Measurements from ENCODE around the gene ARL2.

The ARL2 gene

GRCh38 chr11:65045728-65046127 is 31.8 kb downstream of the ARL2 start:
- no peak for DNase-seq (ENCODE audit: low read depth, low spot score)

GRCh38 chr11:65047581-65048422 is 33.8 kb downstream of the ARL2 start:
- DNase-seq (ENCODE audit: low read depth, low spot score) = no peak

- no peak for DNase-seq (ENCODE audit: low read depth, low spot score)
Measured at GRCh38 chr11:65051398-65051858, 37.5 kb downstream of the ARL2 start.

- no peak for DNase-seq (ENCODE audit: low read depth, low spot score)
Measured at GRCh38 chr11:65053827-65054508, 40.0 kb downstream of the ARL2 start.

- DNase-seq (ENCODE audit: low read depth, low spot score) = no peak
Measured at GRCh38 chr11:65055538-65055937, 41.6 kb downstream of the ARL2 start.

GRCh38 chr11:65056999-65057398 is 43.0 kb downstream of the ARL2 start:
- DNase-seq (ENCODE audit: low read depth, low spot score) = no peak

GRCh38 chr11:65057526-65057925 is 43.6 kb downstream of the ARL2 start:
- no peak for DNase-seq (ENCODE audit: low read depth, low spot score)

- no peak for DNase-seq (ENCODE audit: low read depth, low spot score)
Measured at GRCh38 chr11:65058012-65058411, 44.1 kb downstream of the ARL2 start.

- DNase-seq (ENCODE audit: low read depth, low spot score) = no peak
Measured at GRCh38 chr11:65058419-65059054, 44.6 kb downstream of the ARL2 start, which contains the start of gene NAALADL1. Gene NAALADL1, minus strand, starts transcription at chr11:65058553. Its CDS starts 32 bp downstream, at chr11:65058521.

GRCh38 chr11:65059523-65059922 is 45.6 kb downstream of the ARL2 start:
- no peak for DNase-seq (ENCODE audit: low read depth, low spot score)

- DNase-seq (ENCODE audit: low read depth, low spot score) = no peak
Measured at GRCh38 chr11:65059959-65060824, 46.2 kb downstream of the ARL2 start.

GRCh38 chr11:65060913-65061408 is 47.0 kb downstream of the ARL2 start:
- no peak for DNase-seq (ENCODE audit: low read depth, low spot score)

- no peak for DNase-seq (ENCODE audit: low read depth, low spot score)
Measured at GRCh38 chr11:65063532-65063931, 49.6 kb downstream of the ARL2 start.

GRCh38 chr11:65064847-65065240 is 50.9 kb downstream of the ARL2 start:
- DNase-seq (ENCODE audit: low read depth, low spot score) = no peak

- DNase-seq (ENCODE audit: low read depth, low spot score) = no peak
Measured at GRCh38 chr11:65065851-65066250, 51.9 kb downstream of the ARL2 start.

GRCh38 chr11:65066315-65066714 is 52.4 kb downstream of the ARL2 start:
- DNase-seq (ENCODE audit: low read depth, low spot score) = no peak

- no peak for DNase-seq (ENCODE audit: low read depth, low spot score)
Measured at GRCh38 chr11:65066805-65067291, 52.9 kb downstream of the ARL2 start.

- DNase-seq (ENCODE audit: low read depth, low spot score) = no peak
Measured at GRCh38 chr11:65067446-65067845, 53.5 kb downstream of the ARL2 start.

GRCh38 chr11:65069217-65069616 is 55.3 kb downstream of the ARL2 start:
- no peak for DNase-seq (ENCODE audit: low read depth, low spot score)

All from activated naive CD8-positive, alpha-beta T cell treated with anti-CD3 and anti-CD28 coated beads, Interleukin-2, amount 50 U/mL, for 16 hours (primary cell).